Left lung (tissue), 10 donors: ENCODE measurements around the gene CAPN5. TPM values are rescaled to one million over a fixed set of nuclear protein-coding genes. Genes with fewer than 3 reads are reported as not detected.

ENCODE experiments used
- ATAC-seq: fragments of 200-7000 bp; cut with Tn5 transposase; one replicate; pipeline ENCODE4 v1.9.1; 2020; ENCODE audit warnings: moderate library complexity
- DNase-seq, 4 donors: peaks; one replicate each; pipeline ENCODE4 v3.0.0-alpha.2; 2013 to 2020
- H3K27ac ChIP-seq, 2 donors: fragments of 200-600 bp; sonication (generic) in 1 of 2; one replicate each; pipeline versions ENCODE4 v1.5.0 to v1.8.0; 2020 to 2021
- H3K27me3 ChIP-seq, 2 donors: fragments of 200-600 bp; sonication (generic) in 1 of 2; one replicate each; pipeline versions ENCODE4 v1.5.0 to v1.8.0; 2020 to 2021
- H3K36me3 ChIP-seq, 2 donors: fragments of 200-600 bp; sonication (generic) in 1 of 2; one replicate each; pipeline versions ENCODE4 v1.5.0 to v1.8.0; 2020 to 2021
- H3K4me1 ChIP-seq, 2 donors: fragments of 200-600 bp; one replicate each; pipeline ENCODE4 v1.8.0; 2021
- H3K4me3 ChIP-seq, 2 donors: fragments of 200-600 bp; sonication (generic) in 1 of 2; one replicate each; pipeline versions ENCODE4 v1.5.0 to v1.8.0; 2020 to 2021; ENCODE audit warnings: mild to moderate bottlenecking in 1 of 2
- H3K9me3 ChIP-seq, 2 donors: fragments of 200-600 bp; sonication (generic) in 1 of 2; one replicate each; pipeline versions ENCODE4 v1.5.0 to v1.8.0; 2020 to 2021
- CTCF ChIP-seq, 2 donors: fragments of 200-600 bp; sonication (generic) in 1 of 2; IDR thresholded peaks; one replicate each; pipeline versions ENCODE4 v1.5.0 to v1.8.0; 2021; ENCODE audit warnings: antibody characterized with exemption in 2 of 2
- intact Hi-C, 2 donors: fragments of 100-400 bp; cut with DNase I; formaldehyde crosslinking; loops; one replicate each; pipeline versions ENCODE4 v1.11.2 to v1.14.2; 2022
- polyA plus RNA-seq, 6 donors: library from polyadenylated mRNA; unstranded; fragments of 120-200 nt; gene quantifications; one replicate each; pipeline ENCODE4 v1.2.1, GENCODE V29; 2013; ENCODE audit not compliant: insufficient read length in 6 of 6
- total RNA-seq, 2 donors: library from RNA; stranded (reverse); fragmentation: NEBNext Ultra II Directional; extraction: Animal tissue kit (Norgen Biotek cat#: 25700); gene quantifications; one replicate each; pipeline ENCODE4 v1.2.1, GENCODE V29; 2021
- donor health status: DM: no; HTN: yes; CAD: no.
- donor health status: DM: no; HTN: no; CAD: no.

The CAPN5 gene
- total and polyA plus RNA-seq, 8 donors = 11.7 to 32.9 (median 24.8) TPM

- no peaks in the 10 kb centered on the region for H3K9me3 ChIP-seq
- no peak overlapping the region for H3K4me3 ChIP-seq
- no peaks in the 10 kb centered on the region for H3K4me1 ChIP-seq
- peaks cover 0 to 13% of the 10 kb centered on the region in 2 donors for H3K36me3 ChIP-seq
- ATAC-seq = no peak
- no peak for TF ChIP-seq CTCF (IDR thresholded peaks at IDR 0.05)
- peak in 1 of 4 donors; percentile 30 for DNase-seq
- intact Hi-C loops = no loop called here
- H3K27me3 ChIP-seq = no peaks in the 10 kb centered on the region
- no peak overlapping the region for H3K27ac ChIP-seq
Observed at GRCh38 chr11:77117492-77117891, 50.7 kb downstream of the CAPN5 start.

GRCh38 chr11:77118086-77118485 is 51.3 kb downstream of the CAPN5 start:
- DNase-seq = peak in 1 of 4 donors; percentile 72

GRCh38 chr11:77118971-77119370 is 52.2 kb downstream of the CAPN5 start:
- no peak for TF ChIP-seq CTCF (IDR thresholded peaks at IDR 0.05)
- peaks cover 0 to 13% of the 10 kb centered on the region in 2 donors for H3K36me3 ChIP-seq
- H3K27ac ChIP-seq = no peak overlapping the region
- H3K4me1 ChIP-seq = no peaks in the 10 kb centered on the region
- ATAC-seq (no peak), DNase-seq (peak in 1 of 4 donors; percentile 75)
- H3K9me3 ChIP-seq = no peaks in the 10 kb centered on the region
- intact Hi-C loops = no loop called here
- H3K4me3 ChIP-seq = no peak overlapping the region
- no peaks in the 10 kb centered on the region for H3K27me3 ChIP-seq

More at GRCh38 chr11:77118086-77118485, 51.3 kb downstream of the CAPN5 start:
- H3K36me3 ChIP-seq = peaks cover 0 to 13% of the 10 kb centered on the region in 2 donors
- intact Hi-C loops = no loop called here
- no peaks in the 10 kb centered on the region for H3K4me1 ChIP-seq
- H3K9me3 ChIP-seq = no peaks in the 10 kb centered on the region
- ATAC-seq = no peak
- no peak overlapping the region for H3K27ac ChIP-seq
- H3K4me3 ChIP-seq = no peak overlapping the region
- TF ChIP-seq CTCF (IDR thresholded peaks at IDR 0.05) = no peak
- no peaks in the 10 kb centered on the region for H3K27me3 ChIP-seq

GRCh38 chr11:77119531-77119936 is 52.8 kb downstream of the CAPN5 start:
- no peak overlapping the region for H3K4me3 ChIP-seq
- DNase-seq = peak in 1 of 4 donors; percentile 74
- intact Hi-C loops = no loop called here
- TF ChIP-seq CTCF (IDR thresholded peaks at IDR 0.05) = no peak
- H3K27ac ChIP-seq = no peak overlapping the region
- peaks cover 0 to 13% of the 10 kb centered on the region in 2 donors for H3K36me3 ChIP-seq
- no peaks in the 10 kb centered on the region for H3K9me3 ChIP-seq
- no peaks in the 10 kb centered on the region for H3K27me3 ChIP-seq
- H3K4me1 ChIP-seq = no peaks in the 10 kb centered on the region
- no peak for ATAC-seq

- Histone ChIP-seq H3K36me3 (peaks cover 0 to 13% of the 10 kb centered on the region in 2 donors), H3K9me3 (no peaks in the 10 kb centered on the region), H3K27me3 (peaks cover 0 to under 1% of the 10 kb centered on the region in 2 donors), H3K27ac (no peak overlapping the region), H3K4me3 (no peak overlapping the region), H3K4me1 (no peaks in the 10 kb centered on the region)
- TF ChIP-seq CTCF (IDR thresholded peaks at IDR 0.05) = no peak
- intact Hi-C loops = no loop called here
- ATAC-seq (no peak), DNase-seq (peak in 1 of 4 donors; percentile 60)
Observed at GRCh38 chr11:77120571-77120970, 53.8 kb downstream of the CAPN5 start.
